Astrocyte (in vitro differentiated cells and primary cell): Measurements from ENCODE around the gene PTPRN2. TPM values are rescaled to one million over a fixed set of nuclear protein-coding genes. Genes with fewer than 3 reads are reported as not detected.

Experiments used
- DNase-seq: peaks from one replicate; pipeline ENCODE4 v3.0.0-alpha.2; 2010; ENCODE audit warnings: low read depth
- FAIRE-seq: peaks from 2 replicates; lab custom pipeline; 2011; peaks lifted over from hg19 to GRCh38; lab: Jason Lieb, UNC
- H2AFZ ChIP-seq: 2 replicates; pipeline ENCODE4 v1.6.0; 2012; ENCODE audit warnings: low read depth, low read length, inconsistent platforms
- H3K27ac ChIP-seq: 2 replicates; pipeline ENCODE4 v1.5.1; 2011; ENCODE audit warnings: low read depth, low read length, inconsistent platforms
- H3K27me3 ChIP-seq: 2 replicates; pipeline ENCODE4 v1.6.0; 2011; ENCODE audit warnings: low read length, inconsistent platforms; ENCODE audit not compliant: insufficient read depth
- H3K36me3 ChIP-seq: 2 replicates; pipeline ENCODE4 v1.5.1; 2011; ENCODE audit warnings: low read length, inconsistent platforms; ENCODE audit not compliant: insufficient read depth
- H3K4me1 ChIP-seq: 2 replicates; pipeline ENCODE4 v1.5.1; 2011; ENCODE audit warnings: low read length, inconsistent platforms; ENCODE audit not compliant: insufficient read depth
- H3K4me2 ChIP-seq: 2 replicates; pipeline ENCODE4 v1.6.0; 2012; ENCODE audit warnings: low read length, inconsistent platforms
- H3K4me3 ChIP-seq: 2 replicates; pipeline ENCODE4 v1.5.1; 2011; ENCODE audit warnings: low read depth, mild to moderate bottlenecking, low read length, inconsistent platforms; ENCODE audit not compliant: insufficient read depth
- H3K79me2 ChIP-seq: 2 replicates; pipeline ENCODE4 v1.6.0; 2012; ENCODE audit warnings: mild to moderate bottlenecking, low read length, inconsistent platforms; ENCODE audit not compliant: insufficient read depth
- H3K9ac ChIP-seq: 2 replicates; pipeline ENCODE4 v1.6.0; 2012; ENCODE audit warnings: mild to moderate bottlenecking, low read length, inconsistent platforms
- H3K9me3 ChIP-seq: 2 replicates; pipeline ENCODE4 v1.5.1; 2012; ENCODE audit warnings: low read depth, mild to moderate bottlenecking, low read length, inconsistent platforms; ENCODE audit not compliant: insufficient read depth
- H4K20me1 ChIP-seq: 2 replicates; pipeline ENCODE4 v1.6.0; 2012; ENCODE audit warnings: low read length, inconsistent platforms; ENCODE audit not compliant: insufficient read depth
- H3K27ac Mint-ChIP-seq: one replicate; pipeline ENCODE4 v1.8.0; 2021; ENCODE audit warnings: mild to moderate bottlenecking, mixed read lengths; ENCODE audit not compliant: unreplicated experiment
- H3K27me3 Mint-ChIP-seq: one replicate; pipeline ENCODE4 v1.8.0; 2021; ENCODE audit warnings: low read depth, mixed read lengths; ENCODE audit not compliant: unreplicated experiment
- H3K36me3 Mint-ChIP-seq: one replicate; pipeline ENCODE4 v1.8.0; 2021; ENCODE audit warnings: low read depth, mixed read lengths; ENCODE audit not compliant: unreplicated experiment
- H3K4me1 Mint-ChIP-seq: one replicate; pipeline ENCODE4 v1.8.0; 2021; ENCODE audit warnings: low read depth, mixed read lengths; ENCODE audit not compliant: unreplicated experiment
- H3K4me3 Mint-ChIP-seq: one replicate; pipeline ENCODE4 v1.8.0; 2021; ENCODE audit warnings: mild to moderate bottlenecking, moderate library complexity, mixed read lengths; ENCODE audit not compliant: unreplicated experiment
- H3K9me3 Mint-ChIP-seq: one replicate; pipeline ENCODE4 v1.8.0; 2021; ENCODE audit warnings: mild to moderate bottlenecking, mixed read lengths; ENCODE audit not compliant: unreplicated experiment
- CTCF ChIP-seq: IDR thresholded peaks from 2 replicates; pipeline ENCODE4 v1.5.1; 2011; ENCODE audit warnings: low read depth, mild to moderate bottlenecking, inconsistent platforms, low read length, moderate library complexity; ENCODE audit not compliant: insufficient read depth
- EZH2 ChIP-seq: IDR thresholded peaks from 2 replicates; pipeline ENCODE4 v1.6.1; 2012; ENCODE audit warnings: mild to moderate bottlenecking, low read length, inconsistent platforms; ENCODE audit not compliant: insufficient read depth
- total RNA-seq: library from RNA; stranded (reverse); gene quantifications from 2 replicates; pipeline ENCODE4 v1.2.1, GENCODE V29; 2021

Gene PTPRN2
- total RNA-seq, 1 donor from 2014 or later, result 0.09 TPM

GRCh38 chr7:158450476-158451124 lies 137.0 kb downstream of the PTPRN2 start:
- Histone ChIP-seq H3K4me2 (no peak overlapping the region), H2AFZ (no peak overlapping the region), H3K4me1 (no peaks in the 10 kb centered on the region), H3K79me2 (no peaks in the 10 kb centered on the region), H3K27me3 (no peaks in the 10 kb centered on the region), H4K20me1 (no peaks in the 10 kb centered on the region), H3K4me3 (no peak overlapping the region), H3K27ac (no peak overlapping the region), H3K9me3 (peaks cover 3% of the 10 kb centered on the region), H3K36me3 (no peaks in the 10 kb centered on the region), H3K9ac (no peak overlapping the region)
- H3K9me3 Mint-ChIP-seq, result peaks cover 9% of the 10 kb centered on the region
- TF ChIP-seq EZH2, result no peak
- no peak for TF ChIP-seq CTCF
- FAIRE-seq (no peak), DNase-seq (no peak)
- H3K4me3 Mint-ChIP-seq, result no peak overlapping the region
- H3K27me3 Mint-ChIP-seq, result no peaks in the 10 kb centered on the region
- no peak overlapping the region for H3K27ac Mint-ChIP-seq
- no peaks in the 10 kb centered on the region for H3K4me1 Mint-ChIP-seq
- H3K36me3 Mint-ChIP-seq, result no peaks in the 10 kb centered on the region

GRCh38 chr7:158449942-158450341 lies 137.7 kb downstream of the PTPRN2 start:
- Mint-ChIP-seq H3K4me1 (no peaks in the 10 kb centered on the region), H3K27me3 (peaks cover 3% of the 10 kb centered on the region), H3K4me3 (no peak overlapping the region), H3K27ac (no peak overlapping the region), H3K36me3 (no peaks in the 10 kb centered on the region), H3K9me3 (peaks cover 9% of the 10 kb centered on the region)
- no peak for FAIRE-seq
- H4K20me1 ChIP-seq, result no peaks in the 10 kb centered on the region
- no peaks in the 10 kb centered on the region for H3K4me1 ChIP-seq
- no peaks in the 10 kb centered on the region for H3K27me3 ChIP-seq
- no peak overlapping the region for H2AFZ ChIP-seq
- no peak for TF ChIP-seq CTCF
- TF ChIP-seq EZH2, result no peak
- no peak overlapping the region for H3K4me2 ChIP-seq
- H3K27ac ChIP-seq, result no peak overlapping the region
- no peaks in the 10 kb centered on the region for H3K36me3 ChIP-seq
- no peak overlapping the region for H3K9ac ChIP-seq
- no peak for DNase-seq
- no peak overlapping the region for H3K4me3 ChIP-seq
- H3K9me3 ChIP-seq, result peaks cover 3% of the 10 kb centered on the region
- no peaks in the 10 kb centered on the region for H3K79me2 ChIP-seq

GRCh38 chr7:158449266-158449665 lies 138.4 kb downstream of the PTPRN2 start:
- no peaks in the 10 kb centered on the region for H3K27me3 ChIP-seq
- H3K4me2 ChIP-seq, result no peak overlapping the region
- H3K4me3 ChIP-seq, result no peak overlapping the region
- Mint-ChIP-seq H3K36me3 (no peaks in the 10 kb centered on the region), H3K4me1 (no peaks in the 10 kb centered on the region), H3K9me3 (peaks cover 11% of the 10 kb centered on the region), H3K27me3 (peaks cover 3% of the 10 kb centered on the region), H3K4me3 (no peak overlapping the region), H3K27ac (no peak overlapping the region)
- no peak overlapping the region for H2AFZ ChIP-seq
- H3K4me1 ChIP-seq, result no peaks in the 10 kb centered on the region
- peaks cover 3% of the 10 kb centered on the region for H3K9me3 ChIP-seq
- H3K27ac ChIP-seq, result no peak overlapping the region
- no peaks in the 10 kb centered on the region for H3K79me2 ChIP-seq
- FAIRE-seq, result no peak
- no peak for DNase-seq
- H3K36me3 ChIP-seq, result no peaks in the 10 kb centered on the region
- TF ChIP-seq EZH2 (no peak), CTCF (no peak)
- no peak overlapping the region for H3K9ac ChIP-seq
- no peaks in the 10 kb centered on the region for H4K20me1 ChIP-seq
